Hematopoietic multipotent progenitor cell treated with erythropoietin and hydrocortisone succinate and interleukin-3 and kit ligand, for 8 days (in vitro differentiated cells): ENCODE results near the gene PLB1.

ENCODE experiments used
- DNase-seq: peaks from one replicate; pipeline ENCODE4 v3.0.0-alpha.2; 2015

PLB1 gene

GRCh38 chr2:28615706-28616105 lies 119.8 kb downstream of the PLB1 start:
- DNase-seq, result no peak

- DNase-seq, result no peak
These were observed 120.6 kb downstream of the PLB1 start for GRCh38 chr2:28616396-28616999.

- peak; percentile 31 for DNase-seq
These were observed 121.8 kb downstream of the PLB1 start for GRCh38 chr2:28617502-28618184.

DNA sequence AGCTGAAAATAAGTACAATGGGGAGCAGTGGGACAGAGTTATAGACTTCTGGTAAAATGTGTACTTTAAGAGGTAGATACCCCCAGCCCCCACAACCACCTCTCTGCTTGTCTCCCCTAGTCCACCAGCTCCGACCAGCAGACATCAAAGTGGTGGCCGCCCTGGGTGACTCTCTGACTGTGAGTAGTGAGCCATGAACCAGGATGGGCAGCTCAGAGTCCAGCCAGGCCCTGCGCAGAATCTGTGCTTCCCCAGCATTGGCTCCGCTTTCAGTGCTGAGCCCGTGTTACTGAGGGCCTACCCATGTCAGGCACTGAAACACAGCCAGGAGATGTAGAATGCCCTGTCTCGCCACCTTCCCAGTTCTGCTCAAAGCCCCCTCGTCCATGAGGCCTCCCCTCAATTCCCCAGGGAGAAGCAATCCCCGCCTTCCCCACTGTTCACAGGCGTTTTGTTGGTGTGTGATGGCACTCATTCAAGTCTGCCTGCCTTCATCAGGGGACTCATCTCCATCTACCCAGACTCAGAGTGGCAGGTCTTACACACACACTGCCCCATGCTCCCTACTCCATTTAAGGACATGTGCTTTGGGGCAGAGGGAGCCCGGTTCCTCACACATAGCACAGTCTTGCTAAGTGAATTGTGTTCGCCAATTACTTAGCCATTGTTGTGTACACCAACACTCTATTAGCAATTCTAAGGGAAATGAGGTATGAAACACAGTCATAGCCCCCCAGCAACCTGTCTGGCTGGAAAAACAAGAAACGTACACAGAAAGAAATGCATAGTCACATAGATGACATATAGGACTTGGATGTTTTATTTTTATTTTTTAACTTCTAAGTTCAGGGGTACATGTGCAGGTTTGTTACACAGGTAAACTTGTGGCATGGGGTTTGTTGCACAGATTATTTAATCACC lies 122.6 kb downstream of the PLB1 start:
- DNase-seq, result no peak

GRCh38 chr2:28619213-28620196 lies 123.6 kb downstream of the PLB1 start:
- DNase-seq, result no peak

DNA sequence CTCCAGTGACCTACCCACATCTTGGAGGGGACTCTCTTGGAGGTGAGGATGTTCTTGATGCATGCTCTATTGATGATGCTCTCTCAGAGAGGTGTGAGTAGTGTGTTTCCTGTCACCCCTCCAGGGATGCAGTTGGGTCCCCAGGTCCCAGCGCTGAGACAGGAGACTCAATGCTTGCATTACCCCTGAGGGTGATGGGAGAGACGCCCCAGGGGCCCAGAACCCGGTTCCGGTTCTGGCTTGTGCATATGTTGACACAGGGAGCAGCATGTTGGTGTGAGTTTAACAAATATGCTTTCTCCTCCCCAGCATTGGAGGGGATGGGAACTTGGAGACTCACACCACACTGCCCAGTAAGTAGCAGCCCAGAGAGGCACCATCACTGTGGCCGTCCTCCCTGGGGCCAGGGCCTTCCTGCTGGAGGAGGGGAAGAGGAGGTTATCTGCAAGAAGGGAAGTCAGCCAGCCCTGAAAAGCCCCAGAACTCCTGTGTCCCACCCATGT lies 124.5 kb downstream of the PLB1 start:
- no peak for DNase-seq

DNA sequence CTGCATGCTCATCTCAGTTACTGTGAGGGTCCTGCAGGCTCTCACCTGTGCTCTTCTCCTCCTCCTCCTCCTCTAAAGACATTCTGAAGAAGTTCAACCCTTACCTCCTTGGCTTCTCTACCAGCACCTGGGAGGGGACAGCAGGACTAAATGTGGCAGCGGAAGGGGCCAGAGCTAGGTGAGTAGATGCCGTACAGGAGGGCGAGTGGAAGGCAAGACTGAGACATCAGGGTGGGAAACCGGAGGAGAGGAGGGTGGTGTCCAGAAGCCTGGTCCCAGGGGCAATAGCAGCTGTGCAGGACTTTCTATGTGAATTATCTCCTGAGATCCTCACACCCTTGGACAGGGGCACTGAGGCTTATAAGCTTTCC lies 124.9 kb downstream of the PLB1 start:
- DNase-seq, result no peak

DNA sequence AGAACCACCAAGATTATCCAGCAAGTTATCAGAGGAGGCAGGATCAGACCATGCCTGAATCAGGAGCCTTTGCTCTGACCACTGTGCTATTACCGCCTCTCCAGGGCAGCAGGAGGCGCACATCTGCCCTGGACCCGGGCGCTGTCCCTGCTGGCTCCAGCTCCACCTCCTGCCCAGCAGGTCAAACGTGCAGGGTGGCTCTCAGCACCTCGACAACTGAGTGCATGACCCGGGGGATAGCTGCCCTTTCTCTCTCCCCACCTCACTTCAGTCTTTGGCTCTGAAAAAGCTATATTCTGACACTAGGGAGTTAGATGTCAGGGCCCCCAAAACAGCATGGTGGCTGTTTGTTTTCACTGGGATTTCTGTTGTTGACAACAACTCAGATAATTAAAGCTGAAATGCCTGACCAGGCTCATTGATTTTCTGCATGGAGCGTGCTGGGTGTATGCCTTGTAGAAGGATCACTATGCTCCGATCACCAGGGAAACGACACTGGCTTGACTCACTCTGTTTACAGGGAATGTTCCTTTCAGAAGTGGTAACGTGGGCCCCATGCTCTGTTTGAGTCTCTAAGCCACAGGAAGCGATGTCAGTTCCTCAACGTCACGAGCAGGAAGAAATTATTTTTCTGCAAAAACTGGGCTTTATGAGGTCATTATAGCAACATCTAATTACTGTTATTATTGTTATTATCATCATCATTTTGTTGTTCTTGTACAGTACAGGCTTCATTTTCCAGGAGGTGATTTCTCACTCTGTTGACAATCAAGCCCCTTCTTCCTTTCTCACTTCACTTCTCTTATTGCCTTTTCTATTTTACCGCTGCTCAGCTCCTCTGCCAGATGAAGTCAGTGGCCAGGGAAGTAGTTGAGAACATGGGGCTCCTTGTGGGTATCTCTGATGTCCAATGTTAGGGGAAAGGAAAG lies 125.6 kb downstream of the PLB1 start:
- peak; percentile 10 for DNase-seq

- DNase-seq, result no peak
These were observed 126.2 kb downstream of the PLB1 start for GRCh38 chr2:28622101-28622499.

DNA sequence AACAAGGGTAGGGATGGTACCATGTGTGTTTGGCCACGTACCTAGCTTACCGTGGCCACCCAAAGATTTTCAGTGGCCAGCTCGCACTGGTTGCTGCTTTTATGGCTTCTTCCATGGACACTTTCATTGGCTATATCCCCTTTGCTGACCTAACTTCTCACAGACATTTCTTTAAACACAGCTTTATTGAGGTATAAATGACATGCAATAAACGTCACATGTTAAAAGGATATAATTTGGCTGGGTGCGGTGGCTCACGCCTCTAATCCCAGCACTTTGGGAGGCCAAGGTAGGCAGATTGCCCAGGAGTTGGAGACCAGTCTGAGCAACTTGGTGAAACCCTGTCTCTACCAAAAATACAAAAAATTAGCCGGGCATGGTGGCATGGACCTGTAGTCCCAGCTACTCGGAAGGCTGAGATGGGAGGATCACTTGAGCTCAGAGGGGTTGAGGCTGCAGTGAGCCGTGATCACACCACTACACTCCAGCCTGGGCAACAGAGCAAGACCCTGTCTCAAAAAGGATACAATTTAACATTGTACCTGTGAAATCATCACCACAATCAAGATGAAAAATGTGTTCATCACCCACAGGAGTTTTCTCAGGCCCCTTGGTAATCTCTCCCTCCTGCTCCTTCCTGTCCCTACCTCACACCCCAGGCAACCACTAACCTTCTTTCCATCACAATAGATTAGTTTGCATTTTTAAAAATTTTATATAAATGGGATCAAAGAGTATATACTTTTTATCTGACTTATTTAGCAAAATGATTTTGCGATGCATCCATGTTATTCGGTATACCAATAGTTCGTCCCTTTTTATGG lies 127.9 kb downstream of the PLB1 start:
- DNase-seq, result no peak

DNA sequence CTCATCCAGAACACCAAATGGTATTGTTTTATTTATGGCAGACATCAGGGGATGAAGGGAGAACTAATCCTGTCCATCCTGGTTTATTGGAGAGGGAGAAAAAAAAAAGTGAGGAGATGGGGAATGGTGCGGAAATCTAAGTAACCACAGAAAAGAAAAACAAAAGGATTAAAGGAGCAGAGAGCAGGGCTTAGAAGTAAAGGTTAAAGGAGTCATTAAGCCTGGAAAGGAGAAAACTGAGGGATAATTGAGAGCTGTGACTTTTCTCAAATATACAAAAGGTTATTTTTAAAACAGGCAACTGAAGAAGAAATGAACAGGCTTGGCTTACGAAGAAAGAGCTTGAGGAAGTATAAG lies 128.6 kb downstream of the PLB1 start:
- no peak for DNase-seq

DNA sequence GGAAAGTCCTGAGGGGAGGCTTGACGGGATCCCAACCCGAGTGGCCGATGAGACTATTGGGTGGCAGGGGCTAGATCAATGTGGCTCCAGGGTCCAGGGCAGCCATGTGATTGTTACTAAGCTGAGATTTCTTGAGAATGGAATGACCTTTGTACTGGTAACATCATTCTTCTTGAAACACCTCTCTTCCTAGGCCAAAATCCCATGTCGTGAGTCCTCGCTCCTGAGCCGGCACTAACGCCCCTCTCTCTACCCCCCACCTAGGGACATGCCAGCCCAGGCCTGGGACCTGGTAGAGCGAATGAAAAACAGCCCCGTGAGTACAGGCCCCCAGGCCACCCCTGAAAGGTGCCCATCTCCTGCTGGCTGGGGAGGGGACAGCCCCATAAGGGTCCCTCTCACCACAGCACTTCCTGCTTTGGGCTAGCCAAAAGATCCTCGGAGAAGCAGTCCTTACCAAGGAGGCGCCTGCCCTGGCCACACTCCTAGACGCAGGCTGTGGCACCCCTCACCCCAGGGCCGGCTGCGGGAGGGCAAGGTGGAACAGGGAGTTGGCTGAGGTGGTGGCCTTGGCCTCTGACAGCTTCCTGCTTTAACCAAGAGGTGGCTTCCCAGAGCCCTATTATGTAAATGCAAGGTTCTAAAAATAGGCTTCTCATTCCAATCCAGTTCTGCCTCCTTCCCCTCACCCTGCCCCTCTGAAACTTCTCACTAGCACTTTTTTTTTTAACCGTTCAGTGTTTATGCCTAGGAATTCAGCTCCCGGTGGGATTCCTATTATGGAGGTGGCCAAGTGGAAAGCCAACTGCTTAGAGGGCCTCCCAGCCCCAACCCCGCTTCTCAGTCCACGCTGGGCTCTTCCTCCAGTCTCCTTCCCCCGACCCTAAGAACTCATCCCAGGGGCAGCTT lies 129.2 kb downstream of the PLB1 start:
- no peak for DNase-seq

DNA sequence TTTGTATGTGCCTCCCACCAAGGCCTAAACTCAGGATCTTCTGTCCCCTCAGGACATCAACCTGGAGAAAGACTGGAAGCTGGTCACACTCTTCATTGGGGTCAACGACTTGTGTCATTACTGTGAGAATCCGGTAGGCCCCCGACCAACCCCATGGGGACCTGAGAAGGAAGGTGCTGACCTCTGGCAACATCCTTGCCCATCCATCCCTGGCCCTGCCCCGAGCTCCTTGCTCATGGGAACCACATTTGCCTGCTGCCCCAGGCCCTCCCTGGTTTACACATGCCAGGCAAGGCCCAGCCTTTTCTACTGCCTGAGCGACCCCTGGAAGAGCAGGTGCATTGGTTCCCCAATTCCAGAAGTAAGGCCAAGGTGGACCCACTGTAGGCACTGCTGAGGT lies 130.5 kb downstream of the PLB1 start:
- no peak for DNase-seq

DNA sequence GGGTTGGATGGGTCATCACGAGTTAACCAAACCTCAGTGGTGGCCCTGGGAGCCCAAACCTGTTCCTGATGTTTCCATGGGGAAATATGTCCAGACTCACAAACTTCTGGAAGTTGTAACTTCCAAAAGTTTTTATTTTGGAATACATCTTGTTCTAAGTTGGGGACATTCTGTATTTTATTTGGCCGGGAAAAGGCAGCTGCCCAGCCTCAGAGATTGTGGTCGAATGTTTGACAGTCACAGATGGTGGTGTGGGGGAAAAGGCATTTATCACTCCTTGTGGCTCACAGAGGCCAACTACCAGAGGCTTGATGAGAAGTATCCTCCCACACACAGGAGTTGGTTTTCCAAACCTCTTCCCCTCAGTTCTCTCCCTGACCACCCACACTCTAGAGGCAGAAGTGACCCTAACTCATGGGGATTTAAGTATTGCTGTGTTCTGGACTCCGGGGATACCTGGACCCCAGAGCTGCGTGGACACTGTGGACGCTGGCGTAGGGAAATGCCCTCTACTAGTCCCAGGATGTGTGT lies 131.1 kb downstream of the PLB1 start:
- no peak for DNase-seq

DNA sequence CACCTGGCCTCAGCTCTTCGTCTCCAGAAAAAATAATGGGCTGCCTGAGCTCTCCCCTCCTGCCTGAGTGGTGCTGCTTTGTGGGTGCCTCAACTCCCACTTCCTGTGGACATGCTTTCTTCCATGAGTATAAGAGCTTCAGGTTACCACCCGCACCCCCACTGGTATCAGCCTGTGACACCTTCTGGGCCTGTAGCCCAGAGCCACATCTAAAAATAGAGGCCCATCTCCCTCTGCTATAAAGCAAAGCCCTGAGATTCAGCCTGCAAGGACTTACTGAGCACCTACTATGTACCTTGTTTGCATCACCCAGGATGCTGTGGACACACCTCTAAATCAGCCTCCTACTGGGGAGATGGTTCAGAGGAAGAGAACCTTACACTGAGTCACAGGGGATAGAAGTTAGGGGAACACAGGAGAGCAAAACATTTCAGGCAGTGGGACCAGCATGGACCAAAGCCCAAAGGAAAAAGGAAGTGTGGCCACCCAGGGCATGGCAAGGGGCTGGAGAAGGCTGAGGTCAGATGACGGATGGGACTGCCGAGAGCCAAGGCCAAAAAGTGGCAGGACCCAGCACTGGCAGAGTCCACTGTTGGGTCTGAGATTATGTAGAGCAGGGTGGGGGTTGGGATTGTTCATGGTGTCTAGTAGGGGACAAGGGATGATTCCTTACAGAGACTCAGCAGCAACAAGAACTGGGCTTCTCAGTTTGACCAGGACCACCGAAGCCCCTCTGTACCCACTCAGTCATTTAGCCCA lies 132.0 kb downstream of the PLB1 start:
- no peak for DNase-seq

DNA sequence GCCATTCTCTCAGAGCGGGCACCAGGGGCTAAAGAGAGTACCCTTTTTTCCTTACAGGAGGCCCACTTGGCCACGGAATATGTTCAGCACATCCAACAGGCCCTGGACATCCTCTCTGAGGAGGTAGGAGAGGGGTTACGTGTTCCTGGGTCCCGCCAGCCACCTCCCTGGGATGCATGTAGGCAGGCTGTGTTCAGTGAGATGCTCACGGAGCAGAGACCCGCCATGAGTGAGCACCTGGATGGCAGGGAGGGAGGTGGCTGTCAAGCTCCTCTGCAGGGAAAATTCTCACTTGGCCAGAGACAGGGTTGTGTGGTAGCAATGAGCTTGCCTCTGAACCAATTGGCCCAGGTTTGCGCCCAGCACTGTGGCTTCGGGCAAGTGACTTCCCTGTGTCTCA lies 132.6 kb downstream of the PLB1 start:
- DNase-seq, result no peak

DNA sequence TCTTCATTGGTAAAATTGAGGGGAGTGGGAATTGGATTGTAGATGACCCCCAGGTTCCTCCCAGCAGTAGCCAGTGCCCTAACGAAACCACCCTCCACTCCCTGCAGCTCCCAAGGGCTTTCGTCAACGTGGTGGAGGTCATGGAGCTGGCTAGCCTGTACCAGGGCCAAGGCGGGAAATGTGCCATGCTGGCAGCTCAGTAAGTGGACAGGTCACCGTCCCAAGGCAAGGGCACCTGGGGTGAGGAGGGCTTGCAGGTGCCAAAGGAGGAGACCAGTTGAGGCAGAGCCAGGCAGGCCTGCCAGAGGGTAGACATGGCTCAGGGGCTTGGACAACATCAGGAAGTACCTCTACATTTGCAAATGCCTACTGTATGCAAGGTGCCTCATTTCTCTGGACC lies 133.1 kb downstream of the PLB1 start:
- no peak for DNase-seq

GRCh38 chr2:28629910-28630309 lies 134.1 kb downstream of the PLB1 start:
- DNase-seq, result no peak
